DOHH2 (cell line): ENCODE measurements around the gene PRKD2.

Experiments
- H3F3A ChIP-seq: fragments of 200-600 bp; sonication (generic), shearing (Covaris generic); 2 replicates; pipeline ENCODE4 v1.6.0; 2016; ENCODE audit warnings: antibody characterized with exemption, mild to moderate bottlenecking; ENCODE audit not compliant: control insufficient read depth, insufficient read depth
- H3K27ac ChIP-seq: fragments of 200-600 bp; sonication (generic); 2 replicates; pipeline ENCODE4 v1.5.1; 2014; ENCODE audit warnings: low read depth, mild to moderate bottlenecking, low read length, moderate library complexity
- H3K27me3 ChIP-seq: fragments of 200-600 bp; sonication (generic); 2 replicates; pipeline ENCODE4 v1.6.1; 2014; ENCODE audit warnings: mild to moderate bottlenecking, low read length, mixed read lengths; ENCODE audit not compliant: control insufficient read depth
- H3K36me3 ChIP-seq: fragments of 200-600 bp; sonication (generic); 2 replicates; pipeline ENCODE4 v1.6.1; 2014; ENCODE audit warnings: mild to moderate bottlenecking, low read length, moderate library complexity, mixed read lengths; ENCODE audit not compliant: control insufficient read depth
- H3K4me1 ChIP-seq: fragments of 200-600 bp; sonication (generic); 2 replicates; pipeline ENCODE4 v1.6.1; 2014; ENCODE audit warnings: mild to moderate bottlenecking, low read length, mixed read lengths; ENCODE audit not compliant: control insufficient read depth
- H3K4me2 ChIP-seq: fragments of 200-600 bp; sonication (generic); 2 replicates; pipeline ENCODE4 v1.6.0; 2014; ENCODE audit warnings: mild to moderate bottlenecking, low read length, moderate library complexity
- H3K4me3 ChIP-seq: fragments of 200-600 bp; sonication (generic); 2 replicates; pipeline ENCODE4 v1.5.1; 2014; ENCODE audit warnings: mild to moderate bottlenecking, low read length, mixed read lengths
- H3K79me2 ChIP-seq: fragments of 200-600 bp; sonication (generic); 2 replicates; pipeline ENCODE4 v1.6.1; 2014; ENCODE audit warnings: mild to moderate bottlenecking, low read length, mixed read lengths; ENCODE audit not compliant: control insufficient read depth
- H3K9me2 ChIP-seq: fragments of 200-600 bp; sonication (generic); replicated peaks from 2 replicates; pipeline ENCODE4 v1.6.1; 2014; ENCODE audit warnings: mild to moderate bottlenecking, low read length, mixed read lengths; ENCODE audit not compliant: control insufficient read depth
- H3K9me3 ChIP-seq: fragments of 200-600 bp; sonication (generic); 2 replicates; pipeline ENCODE4 v1.6.1; 2014; ENCODE audit warnings: antibody characterized with exemption, low read length, mixed read lengths; ENCODE audit not compliant: control insufficient read depth, insufficient read depth
- H4K20me1 ChIP-seq: fragments of 200-600 bp; sonication (generic); 2 replicates; pipeline ENCODE4 v1.6.0; 2014; ENCODE audit warnings: low read depth, mild to moderate bottlenecking, antibody characterized with exemption, low read length, moderate library complexity; ENCODE audit not compliant: control insufficient read depth, insufficient read depth
- CTCF ChIP-seq: fragments of 200-600 bp; sonication (generic); IDR thresholded peaks from one replicate; pipeline ENCODE4 v1.5.1; 2014; ENCODE audit warnings: antibody characterized with exemption, mild to moderate bottlenecking, low read depth, low read length; ENCODE audit not compliant: poor library complexity, severe bottlenecking
- EZH2phosphoT487 ChIP-seq: fragments of 200-600 bp; sonication (generic); IDR thresholded peaks from 2 replicates; pipeline ENCODE4 v1.6.1; 2017; ENCODE audit warnings: borderline replicate concordance, mild to moderate bottlenecking, antibody characterized with exemption, low read length, moderate library complexity, mixed read lengths

Gene PRKD2

GRCh38 chr19:46730595-46730994 is 13.7 kb upstream of the PRKD2 start:
- H3K27ac ChIP-seq, result no peak overlapping the region
- H3K4me1 ChIP-seq, result peaks cover 5% of the 10 kb centered on the region; the same call in 1 of the 2 replicates
- H3K4me3 ChIP-seq, result no peak overlapping the region
- H3K79me2 ChIP-seq, result peaks cover 42% of the 10 kb centered on the region
- H3K9me2 ChIP-seq, result no peaks in the 10 kb centered on the region
- no peaks in the 10 kb centered on the region for H3K27me3 ChIP-seq
- H4K20me1 ChIP-seq, result peaks cover 10% of the 10 kb centered on the region; the same call in 1 of the 2 replicates
- H3F3A ChIP-seq, result no peaks in the 10 kb centered on the region
- no peaks in the 10 kb centered on the region for H3K9me3 ChIP-seq
- H3K36me3 ChIP-seq, result peaks cover 85% of the 10 kb centered on the region
- no peak overlapping the region for H3K4me2 ChIP-seq
- TF ChIP-seq EZH2phosphoT487 (no peak), CTCF (no peak)

- Histone ChIP-seq H3K9me3 (no peaks in the 10 kb centered on the region), H3K27ac (no peak overlapping the region)
Observed at GRCh38 chr19:46730187-46730586, 13.3 kb upstream of the PRKD2 start.

GRCh38 chr19:46729696-46730095 is 12.8 kb upstream of the PRKD2 start:
- peaks cover 10% of the 10 kb centered on the region; the same call in 1 of the 2 replicates for H4K20me1 ChIP-seq
- peaks cover 94% of the 10 kb centered on the region for H3K36me3 ChIP-seq
- H3K79me2 ChIP-seq, result peaks cover 42% of the 10 kb centered on the region

More at GRCh38 chr19:46730187-46730586, 13.3 kb upstream of the PRKD2 start:
- H3K4me2 ChIP-seq, result no peak overlapping the region
- H3K9me2 ChIP-seq, result no peaks in the 10 kb centered on the region
- H3K79me2 ChIP-seq, result peaks cover 42% of the 10 kb centered on the region
- no peaks in the 10 kb centered on the region for H3K27me3 ChIP-seq
- no peak overlapping the region for H3K4me3 ChIP-seq
- no peaks in the 10 kb centered on the region for H3F3A ChIP-seq
- peaks cover 5% of the 10 kb centered on the region; the same call in 1 of the 2 replicates for H3K4me1 ChIP-seq
- TF ChIP-seq EZH2phosphoT487, result no peak
- no peak for TF ChIP-seq CTCF
- H3K36me3 ChIP-seq, result peaks cover 89% of the 10 kb centered on the region
- peaks cover 10% of the 10 kb centered on the region; the same call in 1 of the 2 replicates for H4K20me1 ChIP-seq

GRCh38 chr19:46728693-46729339 is 11.9 kb upstream of the PRKD2 start:
- H3K27ac ChIP-seq, result no peak overlapping the region
- peaks cover 5% of the 10 kb centered on the region; the same call in 1 of the 2 replicates for H3K4me1 ChIP-seq
- H3K4me3 ChIP-seq, result no peak overlapping the region
- TF ChIP-seq CTCF (peak; percentile 95), EZH2phosphoT487 (no peak)
- no peaks in the 10 kb centered on the region for H3K27me3 ChIP-seq
- peaks cover 36% of the 10 kb centered on the region for H3K79me2 ChIP-seq
- H3F3A ChIP-seq, result no peaks in the 10 kb centered on the region
- peaks cover 10% of the 10 kb centered on the region; the same call in 1 of the 2 replicates for H4K20me1 ChIP-seq
- H3K9me3 ChIP-seq, result no peaks in the 10 kb centered on the region
- peaks cover 94% of the 10 kb centered on the region for H3K36me3 ChIP-seq
- no peak overlapping the region for H3K4me2 ChIP-seq
- H3K9me2 ChIP-seq, result no peaks in the 10 kb centered on the region

More at GRCh38 chr19:46729696-46730095, 12.8 kb upstream of the PRKD2 start:
- peaks cover 5% of the 10 kb centered on the region; the same call in 1 of the 2 replicates for H3K4me1 ChIP-seq
- H3K9me3 ChIP-seq, result no peaks in the 10 kb centered on the region
- H3K4me3 ChIP-seq, result no peak overlapping the region
- H3K27me3 ChIP-seq, result no peaks in the 10 kb centered on the region
- no peak overlapping the region for H3K4me2 ChIP-seq
- no peaks in the 10 kb centered on the region for H3F3A ChIP-seq
- H3K27ac ChIP-seq, result no peak overlapping the region
- no peaks in the 10 kb centered on the region for H3K9me2 ChIP-seq
- TF ChIP-seq EZH2phosphoT487, result no peak
